ENCODE results near the gene SUPT4H1. TPM values are rescaled to one million over a fixed set of nuclear protein-coding genes. Genes with fewer than 3 reads are reported as not detected.

SUPT4H1 gene
- total and polyA plus RNA-seq, 2 donors (not counting 1 experiment from before 2014, with no cell fraction given) = 30.2 to 60.1 TPM

DNA sequence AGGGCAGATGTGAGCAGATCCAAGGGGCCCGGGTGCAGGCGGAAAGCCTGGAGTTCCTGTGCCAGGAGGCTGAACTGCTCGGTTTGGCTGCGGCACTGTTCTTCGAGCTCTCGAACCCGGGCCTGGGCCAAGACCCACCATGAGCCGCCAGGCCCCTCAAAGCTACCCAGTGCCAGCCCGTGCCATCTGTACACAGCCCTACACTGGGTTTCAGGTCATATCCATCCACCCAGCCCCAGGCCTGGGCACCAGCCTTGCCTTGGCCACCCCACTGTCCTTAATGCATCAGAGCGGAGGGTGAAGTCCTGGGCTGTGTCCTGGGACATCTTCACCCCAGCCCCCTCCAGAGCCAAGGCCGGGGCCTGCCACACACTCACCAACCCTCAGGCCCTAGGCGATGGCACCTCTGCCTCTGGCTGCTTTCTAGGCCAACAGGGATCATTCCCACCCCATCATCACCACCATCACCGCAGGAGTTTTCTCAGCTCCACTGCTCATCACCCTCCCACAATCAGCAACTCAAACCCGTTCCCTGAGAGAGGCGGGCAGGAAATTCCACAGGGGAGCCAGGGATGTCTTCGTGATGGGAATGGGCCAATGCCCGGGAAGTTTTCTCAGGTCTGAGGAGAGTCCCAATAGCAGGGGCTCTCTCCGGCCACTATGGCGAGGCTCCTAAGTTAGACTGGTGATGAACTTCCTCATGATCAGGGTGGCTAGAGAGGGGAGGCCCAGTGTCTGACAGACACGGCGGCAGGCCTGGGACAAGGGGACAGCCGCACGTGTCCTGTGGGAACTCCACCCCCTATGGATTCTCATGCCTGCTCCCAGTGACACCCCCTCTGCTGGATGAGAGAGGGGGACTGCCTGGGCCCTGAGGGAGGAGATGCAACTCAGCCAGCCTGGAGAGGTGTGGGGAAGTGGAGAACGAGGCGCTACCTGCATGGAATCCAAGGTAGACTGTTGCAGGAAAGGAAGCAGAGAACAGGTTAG lies 32.5 kb downstream of the SUPT4H1 start:
- H3K27me3 ChIP-seq (replicated peaks in 1 of 4; ENCODE audit: control extremely low read depth in 1 of 4, control insufficient read depth in 3 of 4, insufficient read depth in 4 of 4, low read length in 3 of 4) = no peaks in the 10 kb centered on the region
- peaks cover 19% of the 10 kb centered on the region for H3K79me2 ChIP-seq (ENCODE audit: control insufficient read depth, insufficient read depth, low read length)
- no peak for DNase-seq
- peaks cover 16 to 19% of the 10 kb centered on the region in 2 donors for H3K4me1 ChIP-seq (ENCODE audit: control insufficient read depth in 2 of 2, insufficient read depth in 2 of 2, low read length in 2 of 2)
- POLR2A ChIA-PET = interaction anchor here (1.2 to 5.5 kb wide), 4 partner anchors 7 to 25 kb away, joined by 4 to 46 read pairs (median 40); partner anchors contain the start of gene TSPOAP1
- H3K9me3 ChIP-seq (ENCODE audit: control extremely low read depth in 1 of 3, control insufficient read depth in 2 of 3, insufficient read depth in 1 of 3, low read length in 2 of 3) = no peaks in the 10 kb centered on the region
- CTCF ChIA-PET = interaction anchor here (1.2 to 17.9 kb wide), 4 partner anchors 22 to 63 kb away, joined by 4 to 587 read pairs (median 88); partner anchors contain the start of gene SUPT4H1
- WGBS (ENCODE audit: insufficient coverage) = 98% methylated on average over 21 of the region's 25 CpGs
- peaks cover 22% of the 10 kb centered on the region for H3K4me1 Mint-ChIP-seq
- H3K36me3 ChIP-seq (replicated peaks in 1 of 2; ENCODE audit: control extremely low read depth in 1 of 2, control insufficient read depth in 1 of 2, extremely low read depth in 1 of 2, insufficient read depth in 2 of 2, low read length in 1 of 2) = no peaks in the 10 kb centered on the region
- no peak for ATAC-seq (ENCODE audit: low read depth)
- no peaks in the 10 kb centered on the region for H3K9me3 Mint-ChIP-seq (ENCODE audit: insufficient read depth)
- no peak overlapping the region for H2AFZ ChIP-seq (ENCODE audit: insufficient read depth, low read depth, low read length, poor library complexity, severe bottlenecking)
- no peak overlapping the region for H3K9ac ChIP-seq (ENCODE audit: low read length)
- H4K20me1 ChIP-seq (ENCODE audit: control insufficient read depth, insufficient read depth, low read length, poor library complexity, severe bottlenecking) = no peaks in the 10 kb centered on the region
- TF ChIP-seq, protein P1, sequence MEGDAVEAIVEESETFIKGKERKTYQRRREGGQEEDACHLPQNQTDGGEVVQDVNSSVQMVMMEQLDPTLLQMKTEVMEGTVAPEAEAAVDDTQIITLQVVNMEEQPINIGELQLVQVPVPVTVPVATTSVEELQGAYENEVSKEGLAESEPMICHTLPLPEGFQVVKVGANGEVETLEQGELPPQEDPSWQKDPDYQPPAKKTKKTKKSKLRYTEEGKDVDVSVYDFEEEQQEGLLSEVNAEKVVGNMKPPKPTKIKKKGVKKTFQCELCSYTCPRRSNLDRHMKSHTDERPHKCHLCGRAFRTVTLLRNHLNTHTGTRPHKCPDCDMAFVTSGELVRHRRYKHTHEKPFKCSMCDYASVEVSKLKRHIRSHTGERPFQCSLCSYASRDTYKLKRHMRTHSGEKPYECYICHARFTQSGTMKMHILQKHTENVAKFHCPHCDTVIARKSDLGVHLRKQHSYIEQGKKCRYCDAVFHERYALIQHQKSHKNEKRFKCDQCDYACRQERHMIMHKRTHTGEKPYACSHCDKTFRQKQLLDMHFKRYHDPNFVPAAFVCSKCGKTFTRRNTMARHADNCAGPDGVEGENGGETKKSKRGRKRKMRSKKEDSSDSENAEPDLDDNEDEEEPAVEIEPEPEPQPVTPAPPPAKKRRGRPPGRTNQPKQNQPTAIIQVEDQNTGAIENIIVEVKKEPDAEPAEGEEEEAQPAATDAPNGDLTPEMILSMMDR (IDR thresholded peaks at IDR 0.05) = no peak
- TF ChIP-seq EZH2 (IDR thresholded peaks at IDR 0.05; ENCODE audit: borderline replicate concordance, insufficient read depth, low read depth, low read length, poor library complexity, severe bottlenecking) = no peak
- no peak overlapping the region for H3K4me3 Mint-ChIP-seq
- intact Hi-C loops (cut with micrococcal nuclease) = no loop called here
- no peak overlapping the region for H3K4me2 ChIP-seq (replicated peaks; ENCODE audit: low read depth, low read length, poor library complexity, severe bottlenecking)
- H3K27ac Mint-ChIP-seq = no peak overlapping the region
- no peak overlapping the region for H3K4me3 ChIP-seq (ENCODE audit: control extremely low read depth in 1 of 5, extremely low read depth in 1 of 5, insufficient read depth in 1 of 5, low read depth in 2 of 5, low read length in 4 of 5)
- H3K27me3 Mint-ChIP-seq = no peaks in the 10 kb centered on the region
- no peak overlapping the region for H3K27ac ChIP-seq (ENCODE audit: low read length in 2 of 2)
